ENCODE data around the gene COG3.

COG3 gene

DNA sequence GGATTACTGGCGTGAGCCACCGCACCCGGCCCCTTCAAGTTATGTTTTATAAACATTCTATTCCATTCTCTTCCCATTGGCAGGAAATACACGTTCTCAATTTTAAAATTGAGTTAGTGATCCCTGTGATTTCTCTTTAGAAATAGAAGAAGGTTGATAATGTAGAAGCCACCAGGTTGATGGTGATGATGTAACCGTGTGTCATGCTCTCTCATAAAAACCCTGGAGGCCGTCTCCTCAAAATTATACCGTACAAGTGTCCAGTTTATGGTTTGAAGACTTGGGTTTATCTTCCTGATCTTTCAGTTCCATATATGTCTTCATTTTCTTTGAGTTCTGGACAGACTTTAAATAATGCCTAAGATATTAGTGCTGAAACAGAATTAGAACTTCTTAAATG lies 32.2 kb downstream of the COG3 start:
- H3K4me3 ChIP-seq (ENCODE audit: low read depth in 1 of 2, low read length in 1 of 2), result no peak overlapping the region
- H3K4me1 ChIP-seq (ENCODE audit: control insufficient read depth in 1 of 2, insufficient read depth in 1 of 2, low read depth in 1 of 2, low read length in 1 of 2), result peaks cover 17 to 18% of the 10 kb centered on the region in 2 experiments
- TF ChIP-seq, protein P1, sequence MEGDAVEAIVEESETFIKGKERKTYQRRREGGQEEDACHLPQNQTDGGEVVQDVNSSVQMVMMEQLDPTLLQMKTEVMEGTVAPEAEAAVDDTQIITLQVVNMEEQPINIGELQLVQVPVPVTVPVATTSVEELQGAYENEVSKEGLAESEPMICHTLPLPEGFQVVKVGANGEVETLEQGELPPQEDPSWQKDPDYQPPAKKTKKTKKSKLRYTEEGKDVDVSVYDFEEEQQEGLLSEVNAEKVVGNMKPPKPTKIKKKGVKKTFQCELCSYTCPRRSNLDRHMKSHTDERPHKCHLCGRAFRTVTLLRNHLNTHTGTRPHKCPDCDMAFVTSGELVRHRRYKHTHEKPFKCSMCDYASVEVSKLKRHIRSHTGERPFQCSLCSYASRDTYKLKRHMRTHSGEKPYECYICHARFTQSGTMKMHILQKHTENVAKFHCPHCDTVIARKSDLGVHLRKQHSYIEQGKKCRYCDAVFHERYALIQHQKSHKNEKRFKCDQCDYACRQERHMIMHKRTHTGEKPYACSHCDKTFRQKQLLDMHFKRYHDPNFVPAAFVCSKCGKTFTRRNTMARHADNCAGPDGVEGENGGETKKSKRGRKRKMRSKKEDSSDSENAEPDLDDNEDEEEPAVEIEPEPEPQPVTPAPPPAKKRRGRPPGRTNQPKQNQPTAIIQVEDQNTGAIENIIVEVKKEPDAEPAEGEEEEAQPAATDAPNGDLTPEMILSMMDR (IDR thresholded peaks at IDR 0.05), result no peak
- H3K27ac ChIP-seq, result no peak overlapping the region
- no peaks in the 10 kb centered on the region for H3K27me3 ChIP-seq
- no peaks in the 10 kb centered on the region for H3K9me3 ChIP-seq
- peaks cover 66% of the 10 kb centered on the region for H3K36me3 ChIP-seq

DNA sequence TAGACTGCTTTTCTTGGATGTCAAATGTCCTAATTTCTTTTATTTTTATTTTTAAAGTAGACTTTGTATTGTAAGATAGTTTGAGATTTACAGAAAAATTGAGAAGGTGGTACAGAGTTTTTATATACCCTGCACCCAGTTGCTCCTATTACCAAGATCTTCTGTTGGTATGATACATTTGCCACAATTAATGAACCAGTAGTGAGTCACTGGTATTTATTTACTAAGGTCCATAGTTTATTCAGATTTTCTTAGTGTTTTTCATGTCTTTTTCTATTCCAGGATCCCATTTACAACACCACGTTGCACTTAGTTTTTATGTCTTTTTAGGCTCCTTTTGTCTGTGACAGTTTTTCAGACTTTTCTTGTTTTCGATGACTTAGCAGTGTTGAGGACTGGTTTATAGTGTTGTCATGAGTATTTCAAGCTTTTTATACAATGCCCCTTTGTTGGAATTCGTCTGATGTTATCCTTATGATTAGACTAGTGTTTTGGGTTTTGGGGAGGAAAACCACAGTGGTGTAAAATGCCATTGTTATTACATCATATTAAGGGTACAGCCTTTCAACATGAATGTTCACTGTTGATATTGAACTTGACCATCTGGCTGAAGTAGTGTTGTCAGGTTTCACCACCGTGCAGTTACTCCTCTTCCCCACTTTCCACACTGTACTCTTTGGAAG lies 35.9 kb downstream of the COG3 start:
- H3K27me3 ChIP-seq, result no peaks in the 10 kb centered on the region
- TF ChIP-seq, protein P1 (IDR thresholded peaks at IDR 0.05), result no peak
- peak overlapping the region; percentile 60 for H3K27ac ChIP-seq
- no peak overlapping the region for H3K4me3 ChIP-seq (ENCODE audit: low read depth in 1 of 2, low read length in 1 of 2)
- H3K9me3 ChIP-seq, result no peaks in the 10 kb centered on the region
- peaks cover 19 to 21% of the 10 kb centered on the region in 2 experiments for H3K4me1 ChIP-seq (ENCODE audit: control insufficient read depth in 1 of 2, insufficient read depth in 1 of 2, low read depth in 1 of 2, low read length in 1 of 2)
- H3K36me3 ChIP-seq, result peaks cover 62% of the 10 kb centered on the region

DNA sequence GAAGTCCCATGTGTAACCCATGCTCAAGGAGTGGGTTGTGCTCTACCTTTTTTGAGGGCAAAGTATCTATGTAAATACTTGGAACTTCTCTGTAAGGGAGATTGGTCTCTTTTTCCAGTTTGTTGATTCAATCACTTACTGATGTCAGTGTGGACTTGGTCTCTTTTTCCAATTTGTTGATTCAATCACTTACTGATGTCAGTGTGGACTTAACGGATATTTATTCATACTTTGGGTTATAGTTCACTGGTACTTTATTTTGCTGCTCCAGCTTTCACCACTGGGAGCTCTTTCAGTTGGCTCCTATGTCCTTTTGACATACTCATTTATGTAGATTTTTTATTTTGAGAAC lies 36.4 kb downstream of the COG3 start:
- TF ChIP-seq, protein P1 (IDR thresholded peaks at IDR 0.05), result no peak
- Histone ChIP-seq H3K4me1 (ENCODE audit: control insufficient read depth in 1 of 2, insufficient read depth in 1 of 2, low read depth in 1 of 2, low read length in 1 of 2) (peaks cover 19 to 21% of the 10 kb centered on the region in 2 experiments), H3K36me3 (peaks cover 62% of the 10 kb centered on the region), H3K27ac (peak overlapping the region; percentile 60), H3K4me3 (ENCODE audit: low read depth in 1 of 2, low read length in 1 of 2) (no peak overlapping the region), H3K9me3 (no peaks in the 10 kb centered on the region), H3K27me3 (no peaks in the 10 kb centered on the region)

DNA sequence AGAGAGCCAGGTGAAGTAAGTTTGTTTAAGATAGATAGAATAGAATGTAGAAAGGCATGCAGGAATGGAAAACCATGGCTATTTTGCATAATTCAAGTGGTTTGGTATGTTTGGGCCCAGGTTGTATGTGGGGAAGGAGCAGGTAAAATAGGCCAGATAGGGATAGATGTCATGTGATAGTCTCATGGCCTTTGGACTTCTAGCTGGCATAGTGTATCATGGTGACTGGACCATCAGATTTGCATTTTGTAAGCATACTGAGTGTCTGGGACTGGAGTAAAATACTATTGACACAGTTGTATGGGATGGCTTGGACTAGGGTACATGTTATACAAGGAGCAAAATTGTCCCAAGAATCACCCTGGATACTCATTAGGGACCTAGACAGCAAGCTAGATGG lies 38.9 kb downstream of the COG3 start:
- Histone ChIP-seq H3K4me3 (ENCODE audit: low read depth in 1 of 2, low read length in 1 of 2) (no peak overlapping the region), H3K27ac (no peak overlapping the region), H3K27me3 (no peaks in the 10 kb centered on the region), H3K36me3 (peaks cover 52% of the 10 kb centered on the region), H3K4me1 (ENCODE audit: control insufficient read depth in 1 of 2, insufficient read depth in 1 of 2, low read depth in 1 of 2, low read length in 1 of 2) (peaks cover 23 to 28% of the 10 kb centered on the region in 2 experiments), H3K9me3 (no peaks in the 10 kb centered on the region)
- TF ChIP-seq, protein P1 (IDR thresholded peaks at IDR 0.05), result no peak

DNA sequence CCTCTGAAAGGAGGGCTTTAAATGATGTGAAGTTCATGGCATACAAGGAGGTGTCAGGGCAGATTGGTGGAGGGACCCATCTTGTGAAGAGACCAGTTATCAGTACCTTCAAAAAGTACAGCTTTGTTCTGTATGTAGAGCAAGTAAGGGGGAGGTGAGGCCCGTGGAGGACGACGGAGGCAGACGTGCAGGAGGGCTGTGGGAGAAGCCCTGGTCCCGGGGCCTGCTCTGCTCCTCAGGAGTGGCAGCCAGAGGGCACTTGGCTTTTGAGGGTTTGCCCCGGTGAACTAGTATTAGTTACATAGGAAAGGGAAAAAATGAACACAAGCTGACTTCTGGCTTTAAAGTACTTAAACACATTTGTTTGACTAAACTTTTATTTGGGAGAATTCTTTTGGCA lies 42.1 kb downstream of the COG3 start:
- TF ChIP-seq, protein P1 (IDR thresholded peaks at IDR 0.05), result no peak
- no peak overlapping the region for H3K4me3 ChIP-seq (ENCODE audit: low read depth in 1 of 2, low read length in 1 of 2)
- no peak overlapping the region for H3K27ac ChIP-seq
- H3K9me3 ChIP-seq, result no peaks in the 10 kb centered on the region
- no peaks in the 10 kb centered on the region for H3K27me3 ChIP-seq
- H3K36me3 ChIP-seq, result peaks cover 61% of the 10 kb centered on the region
- H3K4me1 ChIP-seq (ENCODE audit: control insufficient read depth in 1 of 2, insufficient read depth in 1 of 2, low read depth in 1 of 2, low read length in 1 of 2), result peaks cover 15 to 18% of the 10 kb centered on the region in 2 experiments
